ENCODE measurements around the gene PRDM2.

DNA sequence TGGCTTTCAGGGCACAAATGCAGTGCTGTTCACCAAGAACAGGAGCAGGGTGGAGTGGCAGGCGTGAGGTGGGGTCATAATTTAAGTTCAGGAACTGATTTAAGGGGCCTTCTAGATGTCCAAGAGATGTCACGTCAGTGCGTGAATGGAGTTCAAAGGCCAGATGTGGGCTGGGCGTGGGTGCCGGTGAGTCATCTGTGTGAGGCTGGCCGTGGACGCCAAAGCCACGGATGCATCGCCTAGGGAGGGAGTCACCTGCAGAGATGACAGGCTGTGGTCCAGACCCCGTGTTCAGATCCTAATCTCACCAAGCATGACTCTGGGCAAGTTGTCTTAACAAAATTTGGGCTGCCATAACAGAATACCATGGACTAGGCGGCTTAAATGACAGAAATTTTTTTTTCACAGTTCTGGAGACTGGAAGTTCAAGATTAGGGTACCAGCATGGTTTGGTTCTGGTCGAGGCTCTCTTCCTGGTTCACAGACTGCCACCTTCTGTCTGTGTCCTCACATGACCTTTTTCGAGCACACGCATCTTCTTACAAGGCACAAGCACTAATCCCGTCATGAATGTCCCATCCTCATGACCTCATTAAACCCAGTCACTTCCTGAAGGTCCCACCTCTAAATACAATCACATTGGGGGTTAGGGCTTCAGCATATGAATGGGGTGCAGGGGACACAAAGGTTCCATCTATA lies 109.6 kb downstream of the PRDM2 start:
- TF ChIP-seq POLR2A (IDR thresholded peaks at IDR 0.05): no peak
- TF ChIP-seq POLR2AphosphoS5 (IDR thresholded peaks at IDR 0.05): no peak
- TF ChIP-seq, protein P1, sequence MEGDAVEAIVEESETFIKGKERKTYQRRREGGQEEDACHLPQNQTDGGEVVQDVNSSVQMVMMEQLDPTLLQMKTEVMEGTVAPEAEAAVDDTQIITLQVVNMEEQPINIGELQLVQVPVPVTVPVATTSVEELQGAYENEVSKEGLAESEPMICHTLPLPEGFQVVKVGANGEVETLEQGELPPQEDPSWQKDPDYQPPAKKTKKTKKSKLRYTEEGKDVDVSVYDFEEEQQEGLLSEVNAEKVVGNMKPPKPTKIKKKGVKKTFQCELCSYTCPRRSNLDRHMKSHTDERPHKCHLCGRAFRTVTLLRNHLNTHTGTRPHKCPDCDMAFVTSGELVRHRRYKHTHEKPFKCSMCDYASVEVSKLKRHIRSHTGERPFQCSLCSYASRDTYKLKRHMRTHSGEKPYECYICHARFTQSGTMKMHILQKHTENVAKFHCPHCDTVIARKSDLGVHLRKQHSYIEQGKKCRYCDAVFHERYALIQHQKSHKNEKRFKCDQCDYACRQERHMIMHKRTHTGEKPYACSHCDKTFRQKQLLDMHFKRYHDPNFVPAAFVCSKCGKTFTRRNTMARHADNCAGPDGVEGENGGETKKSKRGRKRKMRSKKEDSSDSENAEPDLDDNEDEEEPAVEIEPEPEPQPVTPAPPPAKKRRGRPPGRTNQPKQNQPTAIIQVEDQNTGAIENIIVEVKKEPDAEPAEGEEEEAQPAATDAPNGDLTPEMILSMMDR (IDR thresholded peaks at IDR 0.05 in 8 of 11, conservative IDR thresholded peaks at IDR 0.05 in 3 of 11): no peak

Measured in spleen (tissue), 7 donors.